ENCODE measurements around the gene KRTAP10-10. TPM values are rescaled to one million over a fixed set of nuclear protein-coding genes. Genes with fewer than 3 reads are reported as not detected.

Gene KRTAP10-10
- total and polyA plus RNA-seq, 3 donors from 2014 or later: not detected

DNA sequence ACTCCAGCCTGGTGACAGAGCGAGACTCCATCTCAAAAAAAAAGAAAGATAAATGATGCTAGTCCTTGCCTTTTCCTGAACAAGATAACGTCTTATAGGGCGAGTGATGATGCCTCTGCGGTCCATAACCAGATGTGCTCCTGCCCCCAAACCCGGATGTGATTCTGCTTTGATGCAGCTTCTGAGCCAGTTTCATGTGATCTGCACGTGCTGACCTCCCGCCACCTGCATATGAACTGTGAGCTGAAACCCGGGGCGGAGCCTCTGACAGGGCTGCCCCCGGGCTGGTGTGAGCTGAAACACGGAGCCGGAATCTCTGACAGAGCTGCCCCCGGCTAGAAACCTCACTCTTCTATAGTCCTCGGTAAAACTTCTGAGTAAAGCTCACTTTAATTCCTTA lies 16.0 kb downstream of the KRTAP10-10 start:
- no peak overlapping the region for H3K4me3 ChIP-seq
- 67 to 74% methylated on average over 14 of the region's 14 CpGs for WGBS, 2 donors
- H3K27me3 ChIP-seq: no peaks in the 10 kb centered on the region

DNA sequence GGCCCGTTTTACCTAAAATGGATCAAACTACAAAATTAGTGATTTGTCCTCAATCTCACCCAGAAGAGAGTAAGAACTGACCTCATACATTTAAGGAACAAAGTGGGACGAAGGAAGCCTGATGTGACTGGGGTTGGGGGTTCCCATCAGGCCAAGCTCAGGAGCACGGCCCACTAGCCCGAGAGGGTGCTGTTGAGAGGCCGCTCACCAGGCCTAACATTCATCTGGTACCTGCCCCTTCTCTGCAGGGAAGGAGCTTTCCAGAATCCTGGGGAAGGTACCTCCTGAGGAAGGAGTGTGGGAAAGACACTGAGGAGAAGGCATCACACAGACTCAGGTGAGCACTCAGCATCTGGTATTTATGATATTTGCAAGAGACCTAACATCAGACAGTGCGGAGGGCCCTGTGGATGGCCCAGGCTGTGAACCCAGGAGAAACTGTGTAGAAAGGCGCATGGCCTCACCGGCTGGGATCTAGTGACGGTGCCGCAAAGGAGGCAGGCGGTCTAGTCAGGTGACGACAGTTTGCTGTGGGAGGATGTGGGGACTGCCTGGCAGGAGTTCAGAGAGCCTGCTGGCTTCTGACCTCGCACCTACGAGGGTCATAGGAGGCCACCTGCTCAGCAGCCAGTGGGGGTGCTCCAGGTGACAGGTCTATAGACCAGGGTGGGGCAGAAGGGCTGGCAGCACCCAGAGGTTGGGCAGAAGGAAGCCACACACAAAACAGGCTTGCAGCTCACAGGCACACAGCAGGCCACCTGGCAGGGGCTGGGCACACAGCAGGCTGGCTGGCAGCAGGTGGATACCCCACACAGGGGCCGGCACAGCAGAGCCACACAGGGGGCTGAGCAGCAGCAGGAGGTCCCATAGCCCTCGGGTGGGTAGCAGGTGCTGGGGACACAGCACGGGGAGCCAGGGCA lies 16.8 kb downstream of the KRTAP10-10 start:
- H3K27ac ChIP-seq: no peak overlapping the region
- no peaks in the 10 kb centered on the region for H3K36me3 ChIP-seq (ENCODE audit: low read depth, missing control alignments)
- 81 to 87% methylated on average over 14 to 17 of the region's 17 CpGs for WGBS, 2 donors
- TF ChIP-seq, protein P1, sequence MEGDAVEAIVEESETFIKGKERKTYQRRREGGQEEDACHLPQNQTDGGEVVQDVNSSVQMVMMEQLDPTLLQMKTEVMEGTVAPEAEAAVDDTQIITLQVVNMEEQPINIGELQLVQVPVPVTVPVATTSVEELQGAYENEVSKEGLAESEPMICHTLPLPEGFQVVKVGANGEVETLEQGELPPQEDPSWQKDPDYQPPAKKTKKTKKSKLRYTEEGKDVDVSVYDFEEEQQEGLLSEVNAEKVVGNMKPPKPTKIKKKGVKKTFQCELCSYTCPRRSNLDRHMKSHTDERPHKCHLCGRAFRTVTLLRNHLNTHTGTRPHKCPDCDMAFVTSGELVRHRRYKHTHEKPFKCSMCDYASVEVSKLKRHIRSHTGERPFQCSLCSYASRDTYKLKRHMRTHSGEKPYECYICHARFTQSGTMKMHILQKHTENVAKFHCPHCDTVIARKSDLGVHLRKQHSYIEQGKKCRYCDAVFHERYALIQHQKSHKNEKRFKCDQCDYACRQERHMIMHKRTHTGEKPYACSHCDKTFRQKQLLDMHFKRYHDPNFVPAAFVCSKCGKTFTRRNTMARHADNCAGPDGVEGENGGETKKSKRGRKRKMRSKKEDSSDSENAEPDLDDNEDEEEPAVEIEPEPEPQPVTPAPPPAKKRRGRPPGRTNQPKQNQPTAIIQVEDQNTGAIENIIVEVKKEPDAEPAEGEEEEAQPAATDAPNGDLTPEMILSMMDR (IDR thresholded peaks at IDR 0.05): no peak
- TF ChIP-seq POLR2A (IDR thresholded peaks at IDR 0.05): no peak
- H3K27me3 ChIP-seq: no peaks in the 10 kb centered on the region
- H3K4me3 ChIP-seq: no peak overlapping the region
- no peaks in the 10 kb centered on the region for H3K4me1 ChIP-seq
- DNase-seq: no peak
- H3K9me3 ChIP-seq: no peaks in the 10 kb centered on the region
- intact Hi-C loops (cut with DNase I; ENCODE audit: low total_unique reads): no loop called here

More for the DNA sequence above, 16.0 kb downstream of the KRTAP10-10 start:
- Histone ChIP-seq H3K9me3 (no peaks in the 10 kb centered on the region), H3K27ac (no peak overlapping the region), H3K36me3 (ENCODE audit: low read depth, missing control alignments) (no peaks in the 10 kb centered on the region), H3K4me1 (no peaks in the 10 kb centered on the region)
- TF ChIP-seq POLR2A (IDR thresholded peaks at IDR 0.05): no peak
- TF ChIP-seq, protein P1 (IDR thresholded peaks at IDR 0.05): no peak
- intact Hi-C loops (cut with DNase I; ENCODE audit: low total_unique reads): no loop called here
- no peak for DNase-seq

DNA sequence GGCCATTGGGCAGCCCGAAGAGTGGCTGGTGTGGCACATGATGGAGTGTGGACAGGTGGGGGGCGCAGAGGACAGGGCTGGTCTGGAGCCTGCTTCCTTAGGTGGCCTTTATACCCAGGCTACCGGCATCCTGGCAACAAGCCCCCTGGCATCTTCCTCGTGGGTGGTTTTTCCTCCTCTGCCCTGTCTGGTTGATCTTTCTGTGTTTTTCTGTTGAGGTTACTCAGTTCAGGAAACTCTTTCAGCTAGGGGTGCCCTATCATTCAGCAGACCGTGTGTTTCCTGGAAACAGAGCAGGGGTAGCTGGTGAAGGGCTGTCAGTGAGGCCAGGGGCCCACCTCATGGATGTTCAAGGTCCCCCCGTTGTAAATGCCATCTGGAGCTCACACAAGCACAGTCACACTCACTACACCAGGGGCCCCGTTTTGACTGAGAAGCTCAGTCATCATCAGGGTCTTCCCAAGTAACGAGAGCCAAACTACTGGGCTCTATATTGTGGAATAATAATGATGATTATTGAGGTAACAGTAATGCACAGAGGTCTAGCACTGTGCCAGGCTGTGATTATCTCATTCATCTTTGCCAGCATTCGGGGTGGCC lies 17.5 kb downstream of the KRTAP10-10 start, which contains the start of gene KRTAP12-4:
Gene KRTAP12-4 (minus strand): TSS at position 84 of the 600 bp plus-strand sequence. CDS start 45 bp downstream, at position 39.
- intact Hi-C loops (cut with DNase I; ENCODE audit: low total_unique reads): no loop called here
- no peak within 1 kb of the TSS for H3K4me3 ChIP-seq
- H3K27ac ChIP-seq: no peak within 1 kb of the TSS
- H3K9me3 ChIP-seq: no peaks in the 10 kb centered on the region
- WGBS, 2 donors: 60 to 81% methylated on average over 8 to 9 of the region's 9 CpGs
- H3K36me3 ChIP-seq (ENCODE audit: low read depth, missing control alignments): no peaks in the 10 kb centered on the region
- TF ChIP-seq POLR2A (IDR thresholded peaks at IDR 0.05): no peak
- TF ChIP-seq, protein P1 (IDR thresholded peaks at IDR 0.05): no peak
- no peaks in the 10 kb centered on the region for H3K4me1 ChIP-seq
- H3K27me3 ChIP-seq: no peaks in the 10 kb centered on the region
- DNase-seq: no peak

DNA sequence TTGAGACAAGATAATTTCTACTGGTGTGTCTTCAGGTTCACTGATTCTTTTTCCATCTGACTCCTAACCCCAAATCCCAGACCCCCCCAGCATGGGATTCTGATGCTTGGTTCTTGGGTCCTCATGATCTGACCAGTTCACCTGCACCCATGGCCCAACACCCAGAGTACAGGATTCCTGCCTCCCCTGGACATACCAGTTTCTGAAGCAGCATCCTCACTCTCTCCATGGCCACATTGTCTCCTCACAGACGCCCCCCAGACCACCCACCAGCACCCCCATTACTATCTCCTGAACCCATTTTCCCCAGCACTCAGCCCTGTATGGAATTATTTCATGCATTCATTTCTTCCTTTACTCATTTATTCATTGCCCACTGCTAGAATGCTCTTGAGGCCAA lies 19.7 kb downstream of the KRTAP10-10 start:
- TF ChIP-seq, protein P1 (IDR thresholded peaks at IDR 0.05): no peak
- no peak overlapping the region for H3K4me3 ChIP-seq
- H3K27ac ChIP-seq: no peak overlapping the region
- no peaks in the 10 kb centered on the region for H3K9me3 ChIP-seq
- no peaks in the 10 kb centered on the region for H3K4me1 ChIP-seq
- intact Hi-C loops (cut with DNase I; ENCODE audit: low total_unique reads): no loop called here
- DNase-seq: no peak
- WGBS, 2 donors: 48 to 53% methylated on average over 1 of the region's 1 CpG
- H3K27me3 ChIP-seq: no peaks in the 10 kb centered on the region
- H3K36me3 ChIP-seq (ENCODE audit: low read depth, missing control alignments): no peaks in the 10 kb centered on the region

Measured in testis (tissue), 3 donors.